Neural cell (in vitro differentiated cells): ENCODE data around the gene SLC9C1.

ENCODE experiments used
- CTCF ChIP-seq: fragments of 450-650 bp; IDR thresholded peaks from 2 replicates; pipeline ENCODE4 v1.5.1; 2014; ENCODE audit warnings: antibody characterized with exemption, mild to moderate bottlenecking, moderate library complexity; ENCODE audit not compliant: poor library complexity, severe bottlenecking
- EZH2 ChIP-seq: fragments of 200-600, 300-800 bp; shearing (Covaris generic), sonication (generic); IDR thresholded peaks from 2 replicates; pipeline ENCODE4 v1.6.1; 2014; ENCODE audit warnings: antibody characterized with exemption, low read length, borderline replicate concordance, mild to moderate bottlenecking; ENCODE audit not compliant: insufficient read depth, poor library complexity, severe bottlenecking
- POLR2AphosphoS5 ChIP-seq: IDR thresholded peaks from 2 replicates; pipeline ENCODE4 v1.6.1; 2012

- no peak for TF ChIP-seq POLR2AphosphoS5
- no peak for TF ChIP-seq CTCF
- TF ChIP-seq EZH2: no peak
Measured at GRCh38 chr3:112143251-112143650, 150.8 kb downstream of the SLC9C1 start.
